Measurements from ENCODE around the gene NMT1. TPM values are rescaled to one million over a fixed set of nuclear protein-coding genes. Genes with fewer than 3 reads are reported as not detected.

NMT1 gene
- total and polyA plus RNA-seq, 11 donors, result 36.8 to 114 (median 68.7) TPM

DNA sequence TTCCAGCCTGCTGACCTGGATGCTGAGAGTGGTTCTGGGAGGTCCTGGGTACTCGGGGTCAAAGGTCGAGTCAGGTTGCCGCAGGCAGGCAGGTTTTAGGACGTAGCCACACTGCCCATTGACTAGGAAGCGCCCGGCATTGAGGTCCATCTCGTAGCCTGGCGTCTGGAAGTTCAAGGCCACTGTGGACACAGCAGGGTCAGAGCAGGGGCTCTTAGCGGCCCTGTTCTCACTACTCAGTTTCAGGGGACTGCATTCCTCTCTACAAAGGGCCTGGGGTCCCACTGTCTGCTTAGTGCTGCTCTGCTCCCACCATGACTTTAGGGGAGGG is 52.3 kb downstream of the NMT1 start:
- Histone ChIP-seq H3K27ac (peak overlapping the region in 2 of 12 donors; percentile 24 to 87), H3K4me3 (no peak overlapping the region), H3K27me3 (no peaks in the 10 kb centered on the region), H3K36me3 (peaks cover 0 to 56% (median 13%) of the 10 kb centered on the region in 9 donors), H3K9me3 (no peaks in the 10 kb centered on the region), H3K4me1 (peaks cover 0 to 42% (median 28%) of the 10 kb centered on the region in 12 donors)
- intact Hi-C loops (cut with DNase I), result loop anchor here in 1 of 10 donors (5.0 kb wide), 1 partner anchor 61 kb away; the partner anchor contains the start of gene DCAKD
- TF ChIP-seq, protein P1, sequence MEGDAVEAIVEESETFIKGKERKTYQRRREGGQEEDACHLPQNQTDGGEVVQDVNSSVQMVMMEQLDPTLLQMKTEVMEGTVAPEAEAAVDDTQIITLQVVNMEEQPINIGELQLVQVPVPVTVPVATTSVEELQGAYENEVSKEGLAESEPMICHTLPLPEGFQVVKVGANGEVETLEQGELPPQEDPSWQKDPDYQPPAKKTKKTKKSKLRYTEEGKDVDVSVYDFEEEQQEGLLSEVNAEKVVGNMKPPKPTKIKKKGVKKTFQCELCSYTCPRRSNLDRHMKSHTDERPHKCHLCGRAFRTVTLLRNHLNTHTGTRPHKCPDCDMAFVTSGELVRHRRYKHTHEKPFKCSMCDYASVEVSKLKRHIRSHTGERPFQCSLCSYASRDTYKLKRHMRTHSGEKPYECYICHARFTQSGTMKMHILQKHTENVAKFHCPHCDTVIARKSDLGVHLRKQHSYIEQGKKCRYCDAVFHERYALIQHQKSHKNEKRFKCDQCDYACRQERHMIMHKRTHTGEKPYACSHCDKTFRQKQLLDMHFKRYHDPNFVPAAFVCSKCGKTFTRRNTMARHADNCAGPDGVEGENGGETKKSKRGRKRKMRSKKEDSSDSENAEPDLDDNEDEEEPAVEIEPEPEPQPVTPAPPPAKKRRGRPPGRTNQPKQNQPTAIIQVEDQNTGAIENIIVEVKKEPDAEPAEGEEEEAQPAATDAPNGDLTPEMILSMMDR (IDR thresholded peaks at IDR 0.05), result no peak
- TF ChIP-seq POLR2A (IDR thresholded peaks at IDR 0.05), result no peak
- DNase-seq (no peak), ATAC-seq (no peak)
- WGBS, 4 donors, result 83 to 91% (median 90%) methylated on average over 2 to 9 of the region's 9 CpGs

DNA sequence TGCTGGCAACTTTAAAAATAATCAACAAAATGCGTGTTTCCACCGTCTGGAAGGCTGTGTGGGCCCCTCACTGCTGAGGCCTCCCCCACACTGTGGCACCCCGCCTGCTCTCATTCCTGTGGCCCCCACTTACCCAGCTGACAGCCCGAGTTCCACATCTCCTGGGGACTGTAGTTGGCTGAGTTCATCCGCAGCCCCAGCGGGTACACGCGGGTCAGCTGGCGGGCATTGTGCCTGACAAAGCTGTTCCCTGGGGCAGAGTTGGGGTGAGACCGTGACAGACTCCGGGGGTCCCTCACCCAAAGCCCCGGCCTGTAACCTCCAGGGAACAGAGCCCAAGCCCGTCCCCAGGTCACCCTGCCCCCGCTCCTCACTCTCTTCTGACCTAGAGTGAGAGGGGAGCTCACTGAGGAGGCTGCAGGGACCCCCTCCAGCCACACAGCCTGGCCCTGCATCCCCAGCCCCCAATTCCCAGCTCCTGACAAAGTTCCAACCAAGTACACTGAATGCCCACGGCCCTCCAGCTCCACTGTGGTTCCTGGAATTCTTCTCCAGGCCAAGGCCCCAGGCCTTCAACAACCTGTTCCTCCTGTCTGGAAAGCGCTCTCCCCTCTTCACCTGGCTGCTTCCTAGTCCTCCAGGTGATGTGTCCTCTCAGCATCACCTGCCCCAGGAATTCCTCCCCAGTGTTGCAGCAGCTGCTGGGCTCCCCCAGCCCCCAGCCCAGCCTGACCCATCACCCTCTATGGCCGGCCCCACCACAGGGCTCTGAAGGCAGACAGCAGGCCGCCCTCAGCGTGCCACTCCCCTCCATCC is 53.2 kb downstream of the NMT1 start:
- Histone ChIP-seq H3K36me3 (peaks cover 0 to 55% (median 20%) of the 10 kb centered on the region in 9 donors), H3K27ac (peak overlapping the region in 1 of 12 donors; percentile 30), H3K4me1 (peaks cover 0 to 33% (median 21%) of the 10 kb centered on the region in 12 donors), H3K4me3 (no peak overlapping the region), H3K27me3 (no peaks in the 10 kb centered on the region), H3K9me3 (no peaks in the 10 kb centered on the region)
- intact Hi-C loops (cut with DNase I), result loop anchor here in 1 of 10 donors (5.0 kb wide), 1 partner anchor 62 kb away; the partner anchor contains the start of gene DCAKD
- ATAC-seq (no peak), DNase-seq (no peak)
- WGBS, 4 donors, result 87 to 92% (median 90%) methylated on average over 9 to 19 of the region's 19 CpGs
- no peak for TF ChIP-seq POLR2A (IDR thresholded peaks at IDR 0.05)
- TF ChIP-seq, protein P1 (IDR thresholded peaks at IDR 0.05), result no peak

DNA sequence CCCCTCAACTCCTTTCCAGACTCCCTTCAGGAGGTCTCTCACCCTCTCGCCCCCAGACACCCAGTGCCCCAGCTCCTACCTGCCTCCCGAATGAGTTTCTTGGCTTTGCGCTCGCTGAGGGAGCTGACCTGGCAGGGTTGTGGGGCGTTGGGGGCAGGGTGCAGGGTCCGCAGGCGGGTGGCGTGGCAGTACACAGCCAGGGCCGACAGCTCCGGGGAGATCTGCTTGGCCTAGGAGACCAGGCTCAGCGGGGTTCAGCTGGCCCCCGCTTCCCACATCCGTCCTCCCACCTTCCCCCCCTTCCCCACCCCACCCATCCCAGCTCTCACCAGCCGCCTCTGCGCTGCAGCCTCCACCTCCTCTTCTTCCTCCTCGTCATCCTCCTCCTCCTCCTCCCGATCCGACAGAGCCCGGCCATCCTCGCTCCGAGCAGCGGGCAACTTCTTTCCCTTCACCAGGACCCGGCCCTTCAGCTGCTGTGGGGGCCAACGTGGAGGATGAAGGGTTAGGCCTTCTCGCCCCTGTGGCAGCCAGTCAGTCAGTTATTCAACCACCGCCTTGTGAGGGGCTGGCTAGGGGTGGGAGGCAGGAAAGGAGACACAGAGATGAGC is 54.0 kb downstream of the NMT1 start:
- intact Hi-C loops (cut with DNase I), result no loop called here

More for the DNA sequence above, 54.0 kb downstream of the NMT1 start:
- Histone ChIP-seq H3K27ac (peak overlapping the region in 1 of 12 donors; percentile 30), H3K9me3 (no peaks in the 10 kb centered on the region), H3K4me1 (peaks cover 0 to 25% (median 16%) of the 10 kb centered on the region in 12 donors), H3K36me3 (peaks cover 0 to 63% (median 27%) of the 10 kb centered on the region in 9 donors), H3K4me3 (no peak overlapping the region), H3K27me3 (no peaks in the 10 kb centered on the region)
- no peak for TF ChIP-seq POLR2A (IDR thresholded peaks at IDR 0.05)
- TF ChIP-seq, protein P1 (IDR thresholded peaks at IDR 0.05), result no peak
- no peak for ATAC-seq
- no peak for DNase-seq
- 89 to 92% (median 91%) methylated on average over 24 to 26 of the region's 26 CpGs for WGBS, 4 donors
